Stimulated activated naive CD8-positive, alpha-beta T cell treated with anti-CD3 and anti-CD28 coated beads, Interleukin-15, Interleukin-2, amounts not matched to agents 100 ng/mL and 50 ng/mL, for 24 hours (primary cell): Measurements from ENCODE around the gene MT4.

ENCODE experiments used
- H3K27ac Mint-ChIP-seq: one replicate; pipeline ENCODE4 v1.8.0; 2021; ENCODE audit warnings: mild to moderate bottlenecking, mixed read lengths
- H3K27me3 Mint-ChIP-seq: one replicate; pipeline ENCODE4 v1.8.0; 2021; ENCODE audit warnings: mixed read lengths
- H3K36me3 Mint-ChIP-seq: one replicate; pipeline ENCODE4 v1.8.0; 2021; ENCODE audit warnings: low read depth, mixed read lengths
- H3K4me1 Mint-ChIP-seq: one replicate; pipeline ENCODE4 v1.8.0; 2021; ENCODE audit warnings: low read depth, mixed read lengths
- H3K4me3 Mint-ChIP-seq: one replicate; pipeline ENCODE4 v1.8.0; 2021; ENCODE audit warnings: mild to moderate bottlenecking, mixed read lengths
- H3K9me3 Mint-ChIP-seq: one replicate; pipeline ENCODE4 v1.8.0; 2021; ENCODE audit warnings: mixed read lengths

Gene MT4

GRCh38 chr16:56547949-56548567 is 16.8 kb upstream of the MT4 start:
- Mint-ChIP-seq H3K9me3 (no peaks in the 10 kb centered on the region), H3K4me1 (peaks cover 19% of the 10 kb centered on the region), H3K4me3 (no peak overlapping the region), H3K36me3 (no peaks in the 10 kb centered on the region), H3K27ac (no peak overlapping the region), H3K27me3 (no peaks in the 10 kb centered on the region)

GRCh38 chr16:56549161-56549560 is 15.7 kb upstream of the MT4 start:
- no peaks in the 10 kb centered on the region for H3K36me3 Mint-ChIP-seq
- H3K4me3 Mint-ChIP-seq, result no peak overlapping the region
- H3K4me1 Mint-ChIP-seq, result peaks cover 19% of the 10 kb centered on the region
- H3K9me3 Mint-ChIP-seq, result no peaks in the 10 kb centered on the region
- peaks cover 6% of the 10 kb centered on the region for H3K27me3 Mint-ChIP-seq
- no peak overlapping the region for H3K27ac Mint-ChIP-seq

- Mint-ChIP-seq H3K27ac (no peak overlapping the region), H3K4me1 (peaks cover 19% of the 10 kb centered on the region)
Observed at GRCh38 chr16:56549744-56550385, 15.0 kb upstream of the MT4 start.

GRCh38 chr16:56551796-56552738 is 12.8 kb upstream of the MT4 start:
- Mint-ChIP-seq H3K9me3 (no peaks in the 10 kb centered on the region), H3K36me3 (no peaks in the 10 kb centered on the region), H3K4me1 (peaks cover 19% of the 10 kb centered on the region), H3K4me3 (no peak overlapping the region), H3K27ac (no peak overlapping the region), H3K27me3 (peaks cover 17% of the 10 kb centered on the region)

More at GRCh38 chr16:56549744-56550385, 15.0 kb upstream of the MT4 start:
- Mint-ChIP-seq H3K4me3 (no peak overlapping the region), H3K27me3 (peaks cover 12% of the 10 kb centered on the region), H3K9me3 (no peaks in the 10 kb centered on the region), H3K36me3 (no peaks in the 10 kb centered on the region)

- no peak overlapping the region for H3K27ac Mint-ChIP-seq
- H3K27me3 Mint-ChIP-seq, result peaks cover 23% of the 10 kb centered on the region
- H3K36me3 Mint-ChIP-seq, result no peaks in the 10 kb centered on the region
- no peaks in the 10 kb centered on the region for H3K9me3 Mint-ChIP-seq
- peaks cover 6% of the 10 kb centered on the region for H3K4me1 Mint-ChIP-seq
- H3K4me3 Mint-ChIP-seq, result no peak overlapping the region
Observed at GRCh38 chr16:56554441-56554840, 10.4 kb upstream of the MT4 start.

- Mint-ChIP-seq H3K9me3 (no peaks in the 10 kb centered on the region), H3K27ac (no peak overlapping the region), H3K4me1 (no peaks in the 10 kb centered on the region), H3K4me3 (no peak overlapping the region), H3K36me3 (no peaks in the 10 kb centered on the region), H3K27me3 (peaks cover 32% of the 10 kb centered on the region)
Observed at GRCh38 chr16:56558024-56558747, 6.7 kb upstream of the MT4 start.

GRCh38 chr16:56559109-56559508 is 5.8 kb upstream of the MT4 start:
- Mint-ChIP-seq H3K27me3 (peaks cover 27% of the 10 kb centered on the region), H3K27ac (no peak overlapping the region), H3K4me3 (no peak overlapping the region), H3K36me3 (no peaks in the 10 kb centered on the region), H3K4me1 (no peaks in the 10 kb centered on the region), H3K9me3 (no peaks in the 10 kb centered on the region)

- Mint-ChIP-seq H3K27me3 (peaks cover 20% of the 10 kb centered on the region), H3K27ac (no peak overlapping the region), H3K9me3 (no peaks in the 10 kb centered on the region), H3K4me3 (no peak overlapping the region), H3K4me1 (no peaks in the 10 kb centered on the region), H3K36me3 (no peaks in the 10 kb centered on the region)
Observed at GRCh38 chr16:56560447-56560846, 4.4 kb upstream of the MT4 start.

GRCh38 chr16:56561126-56561525 is 3.7 kb upstream of the MT4 start:
- Mint-ChIP-seq H3K27me3 (peaks cover 17% of the 10 kb centered on the region), H3K4me3 (no peak overlapping the region), H3K9me3 (no peaks in the 10 kb centered on the region), H3K36me3 (no peaks in the 10 kb centered on the region), H3K27ac (no peak overlapping the region), H3K4me1 (no peaks in the 10 kb centered on the region)

- H3K27me3 Mint-ChIP-seq, result no peaks in the 10 kb centered on the region
- peaks cover 5% of the 10 kb centered on the region for H3K9me3 Mint-ChIP-seq
- no peak overlapping the region for H3K4me3 Mint-ChIP-seq
- H3K36me3 Mint-ChIP-seq, result no peaks in the 10 kb centered on the region
- H3K4me1 Mint-ChIP-seq, result no peaks in the 10 kb centered on the region
- no peak overlapping the region for H3K27ac Mint-ChIP-seq
Observed at GRCh38 chr16:56569971-56570370, 5.1 kb downstream of the MT4 start.

- Mint-ChIP-seq H3K27ac (no peak overlapping the region), H3K4me3 (no peak overlapping the region), H3K36me3 (no peaks in the 10 kb centered on the region), H3K4me1 (no peaks in the 10 kb centered on the region), H3K9me3 (peaks cover 5% of the 10 kb centered on the region), H3K27me3 (peaks cover 4% of the 10 kb centered on the region)
Observed at GRCh38 chr16:56571525-56571924, 6.7 kb downstream of the MT4 start.

GRCh38 chr16:56574625-56575024 is 9.8 kb downstream of the MT4 start:
- peaks cover 6% of the 10 kb centered on the region for H3K4me1 Mint-ChIP-seq
- H3K9me3 Mint-ChIP-seq, result peaks cover 5% of the 10 kb centered on the region
- no peak overlapping the region for H3K27ac Mint-ChIP-seq
- H3K36me3 Mint-ChIP-seq, result no peaks in the 10 kb centered on the region
- H3K27me3 Mint-ChIP-seq, result peaks cover 4% of the 10 kb centered on the region
- no peak overlapping the region for H3K4me3 Mint-ChIP-seq

- Mint-ChIP-seq H3K27ac (peak overlapping the region; percentile 21), H3K36me3 (no peaks in the 10 kb centered on the region), H3K27me3 (peaks cover 4% of the 10 kb centered on the region), H3K4me3 (no peak overlapping the region), H3K9me3 (peaks cover 5% of the 10 kb centered on the region), H3K4me1 (peaks cover 6% of the 10 kb centered on the region)
Observed at GRCh38 chr16:56576585-56577299, 11.9 kb downstream of the MT4 start.

GRCh38 chr16:56577300-56577625 is 12.4 kb downstream of the MT4 start:
- H3K27ac Mint-ChIP-seq, result peak overlapping the region; percentile 21
- no peaks in the 10 kb centered on the region for H3K36me3 Mint-ChIP-seq
- H3K4me1 Mint-ChIP-seq, result peaks cover 6% of the 10 kb centered on the region
- H3K9me3 Mint-ChIP-seq, result peaks cover 5% of the 10 kb centered on the region
- H3K27me3 Mint-ChIP-seq, result peaks cover 4% of the 10 kb centered on the region
- H3K4me3 Mint-ChIP-seq, result no peak overlapping the region
